Renal cortex interstitium (tissue), 11 donors: ENCODE measurements around the gene CFAP20. TPM values are rescaled to one million over a fixed set of nuclear protein-coding genes. Genes with fewer than 3 reads are reported as not detected.
"Not testable (repeated sequence)": the region's sequence is repeated elsewhere in the genome, so short reads cannot be mapped to it uniquely, and the experiment has no call there.

Source experiments
- DNase-seq, 11 donors: peaks; one replicate each; pipeline ENCODE4 v3.0.0-alpha.2; 2013; ENCODE audit warnings: low read depth in 9 of 11, low spot score in 4 of 11; ENCODE audit errors: extremely low read depth in 1 of 11
- polyA plus RNA-seq, 3 donors: library from polyadenylated mRNA; unstranded; fragments of 120-200 nt; gene quantifications; one replicate each; pipeline ENCODE4 v1.2.1, GENCODE V29; 2013; ENCODE audit not compliant: insufficient read length in 3 of 3

The CFAP20 gene
- polyA plus RNA-seq, 3 donors, result 63.9 to 67.7 (median 65.3) TPM

DNA sequence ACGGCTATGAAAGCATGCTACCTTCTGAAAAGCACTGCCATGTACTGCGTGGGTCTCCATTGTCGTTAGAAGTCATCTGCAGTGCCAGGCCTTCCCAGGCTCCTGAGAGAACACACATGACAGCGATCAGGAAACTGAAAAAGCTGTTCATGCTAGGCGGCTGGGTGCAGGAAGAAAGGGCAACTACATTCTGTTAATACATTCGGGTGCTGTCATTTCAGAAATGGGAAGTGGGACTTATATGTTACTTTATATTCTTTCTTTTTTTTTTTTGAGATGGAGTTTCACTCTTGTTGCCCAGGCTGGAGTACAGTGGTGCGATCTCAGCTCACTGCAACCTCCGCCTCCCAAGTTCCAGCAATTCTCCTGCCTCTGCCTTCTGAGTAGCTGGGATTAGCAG, 19.9 kb downstream of the CFAP20 start:
- no peak for DNase-seq

GRCh38 chr16:58107709-58108108, 21.5 kb downstream of the CFAP20 start:
- no peak for DNase-seq

DNA sequence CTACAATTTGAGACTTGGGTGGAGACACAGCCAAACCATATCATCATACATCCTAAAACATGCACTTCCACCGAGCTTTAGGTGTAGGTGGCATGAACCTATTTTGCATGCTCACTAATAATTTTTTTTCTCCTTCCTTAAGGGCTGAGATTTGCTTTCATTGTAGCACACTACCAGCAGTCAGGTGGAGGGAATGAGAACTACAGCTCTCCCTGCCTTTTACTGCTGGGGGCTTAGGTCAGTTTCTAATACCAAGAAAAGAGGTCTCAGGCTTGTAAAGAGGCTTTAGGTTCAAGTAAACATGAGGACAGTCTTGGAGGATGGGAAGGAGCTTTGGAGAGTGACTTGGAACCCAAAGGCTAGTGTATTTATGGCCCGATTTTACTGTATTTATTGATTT, 22.0 kb downstream of the CFAP20 start:
- no peak for DNase-seq

GRCh38 chr16:58105631-58106030, 23.6 kb downstream of the CFAP20 start:
- DNase-seq, result no peak

GRCh38 chr16:58102665-58103392, 26.4 kb downstream of the CFAP20 start:
- no peak for DNase-seq

GRCh38 chr16:58099956-58100300, 29.3 kb downstream of the CFAP20 start:
- DNase-seq, result no peak

DNA sequence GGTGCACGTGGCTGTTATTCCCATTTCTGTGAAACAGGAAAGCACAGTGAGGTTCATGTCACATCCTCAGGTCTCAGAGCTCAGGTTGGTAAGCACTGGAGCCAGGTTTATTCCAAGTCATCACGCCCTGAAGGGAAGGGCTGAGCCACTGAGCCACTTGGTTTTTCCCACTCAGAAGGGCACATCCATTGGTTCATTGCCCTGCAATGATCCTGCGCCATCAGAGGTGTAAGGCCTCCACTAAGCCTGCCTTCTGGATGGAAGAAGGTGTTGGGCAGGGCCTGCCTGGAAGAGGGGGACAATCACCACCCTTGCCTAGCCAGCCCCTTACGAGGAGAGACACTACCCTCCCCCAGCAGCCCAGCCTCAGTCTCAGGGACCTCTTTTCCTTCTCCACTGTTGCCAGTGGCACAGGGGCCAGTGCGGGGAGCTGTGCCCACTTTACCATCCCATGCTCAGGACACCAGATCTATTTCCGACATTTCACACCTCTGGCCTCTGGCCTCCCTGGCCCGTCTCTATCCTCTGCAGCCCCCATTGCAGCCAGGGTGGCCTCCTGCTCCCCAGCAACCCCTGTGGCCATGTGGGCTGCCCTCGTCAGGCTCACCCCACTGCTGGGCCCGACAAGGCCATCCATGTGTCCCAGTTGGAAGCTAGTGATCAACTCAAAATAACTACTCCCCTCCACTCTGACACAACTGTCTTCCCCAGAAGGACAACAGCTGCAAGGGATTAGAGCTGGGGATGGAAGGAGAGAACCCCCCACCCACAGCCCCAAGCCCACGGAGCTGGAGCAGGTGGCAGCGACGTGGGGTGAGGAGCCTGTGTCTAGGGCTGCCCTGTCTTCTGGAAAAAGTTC, 29.9 kb downstream of the CFAP20 start:
- no peak for DNase-seq

DNA sequence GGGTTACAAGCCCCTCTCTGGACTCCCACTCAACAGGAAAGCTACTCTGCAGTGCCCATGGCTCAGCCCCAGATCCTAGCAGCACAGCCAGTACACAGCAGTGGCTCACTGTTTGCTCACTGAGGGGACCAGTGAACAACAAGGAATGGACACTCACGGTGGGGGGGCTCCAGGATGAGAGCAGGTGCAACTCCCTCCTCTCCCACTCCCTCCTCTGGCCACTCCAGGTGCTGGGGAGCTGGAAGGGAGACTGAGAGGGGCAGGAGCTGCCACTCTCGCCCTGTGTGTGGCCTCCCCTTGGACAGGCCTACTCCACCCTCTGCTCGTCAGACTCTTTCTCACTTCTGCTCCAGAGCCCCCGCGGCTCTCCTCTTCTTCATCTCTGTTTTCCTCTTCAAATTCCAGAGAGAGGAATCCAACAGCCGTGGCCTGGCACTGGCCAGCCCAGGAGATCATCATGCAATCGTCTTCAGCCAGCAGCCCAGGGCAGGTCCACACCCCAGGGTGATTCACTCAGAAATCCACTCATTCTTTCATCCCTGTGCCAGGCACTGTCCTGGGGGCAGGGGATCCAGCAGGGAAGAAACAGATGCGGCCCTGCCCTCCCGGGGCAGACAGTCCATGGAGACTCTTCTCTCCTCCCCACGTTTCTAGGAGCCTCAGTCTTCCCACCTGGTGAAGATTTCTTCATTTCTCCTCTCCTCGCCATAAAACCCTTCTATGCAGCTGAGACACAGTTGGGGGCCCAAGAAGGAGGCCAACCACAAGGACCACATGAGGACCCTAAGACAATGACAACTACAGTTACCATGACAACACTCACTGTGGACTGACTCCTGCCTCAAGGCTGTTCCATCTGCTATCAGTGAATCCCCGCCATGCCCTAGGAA, 30.7 kb downstream of the CFAP20 start:
- DNase-seq, result no peak

DNA sequence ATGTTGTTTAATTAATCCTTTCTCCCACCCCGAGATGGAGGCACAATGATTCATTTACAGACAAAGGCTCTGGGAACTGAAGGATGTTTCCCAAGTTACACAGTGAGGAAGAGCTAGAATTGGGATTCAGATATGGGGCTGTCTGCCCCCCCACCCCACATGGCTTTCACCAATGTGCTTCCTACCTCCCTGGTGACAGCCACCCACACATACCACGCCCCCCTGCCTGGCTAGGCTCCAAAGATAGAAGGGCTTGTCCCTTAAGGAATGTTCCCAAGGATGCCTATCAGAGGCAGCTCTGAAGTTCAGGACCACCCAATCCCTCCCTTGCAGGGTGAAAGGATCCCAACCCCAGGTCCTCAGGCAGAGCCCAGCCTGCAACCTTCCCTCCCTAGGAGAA, 32.9 kb downstream of the CFAP20 start:
- no peak for DNase-seq

- DNase-seq, result not testable (repeated sequence)
Measured at GRCh38 chr16:58095575-58095960, 33.6 kb downstream of the CFAP20 start.

GRCh38 chr16:58094791-58095574, 34.2 kb downstream of the CFAP20 start:
- DNase-seq, result no peak

- no peak for DNase-seq
Measured at GRCh38 chr16:58094026-58094425, 35.2 kb downstream of the CFAP20 start.

DNA sequence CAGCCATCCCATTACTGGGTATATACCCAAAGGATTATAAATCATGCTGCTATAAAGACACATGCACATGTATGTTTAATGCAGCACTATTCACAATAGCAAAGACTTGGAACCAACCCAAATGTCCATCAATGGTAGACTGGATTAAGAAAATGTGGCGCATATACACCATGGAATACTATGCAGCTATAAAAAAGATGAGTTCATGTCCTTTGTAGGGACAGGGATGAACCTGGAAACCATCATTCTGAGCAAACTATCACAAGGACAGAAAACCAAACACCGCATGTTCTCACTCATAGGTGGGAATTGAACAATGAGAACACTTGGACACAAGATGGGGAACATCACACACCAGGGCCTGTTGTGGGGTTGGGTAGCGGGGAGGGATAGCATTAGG, 38.8 kb downstream of the CFAP20 start:
- not testable (repeated sequence) for DNase-seq

DNA sequence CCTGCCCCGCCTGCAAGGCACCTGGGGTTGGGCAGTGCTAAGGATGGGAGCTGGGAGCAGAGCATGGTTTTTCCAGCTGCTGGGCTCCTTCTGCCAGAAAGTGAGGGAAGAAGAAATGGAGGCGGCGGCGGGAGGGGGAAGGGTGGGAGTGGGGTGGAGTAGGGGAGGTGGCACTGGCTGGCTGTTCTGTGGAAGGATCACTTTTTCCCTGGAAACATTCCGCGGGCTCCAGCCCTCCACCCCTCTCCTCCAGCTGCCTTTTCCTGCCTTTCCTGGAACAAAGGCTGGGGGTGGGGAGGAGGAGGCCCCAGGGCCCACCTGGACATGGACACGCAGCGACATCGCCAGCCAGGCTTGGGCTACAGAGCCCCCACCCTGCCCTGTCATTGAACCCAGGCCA, 41.1 kb downstream of the CFAP20 start:
- no peak for DNase-seq

DNA sequence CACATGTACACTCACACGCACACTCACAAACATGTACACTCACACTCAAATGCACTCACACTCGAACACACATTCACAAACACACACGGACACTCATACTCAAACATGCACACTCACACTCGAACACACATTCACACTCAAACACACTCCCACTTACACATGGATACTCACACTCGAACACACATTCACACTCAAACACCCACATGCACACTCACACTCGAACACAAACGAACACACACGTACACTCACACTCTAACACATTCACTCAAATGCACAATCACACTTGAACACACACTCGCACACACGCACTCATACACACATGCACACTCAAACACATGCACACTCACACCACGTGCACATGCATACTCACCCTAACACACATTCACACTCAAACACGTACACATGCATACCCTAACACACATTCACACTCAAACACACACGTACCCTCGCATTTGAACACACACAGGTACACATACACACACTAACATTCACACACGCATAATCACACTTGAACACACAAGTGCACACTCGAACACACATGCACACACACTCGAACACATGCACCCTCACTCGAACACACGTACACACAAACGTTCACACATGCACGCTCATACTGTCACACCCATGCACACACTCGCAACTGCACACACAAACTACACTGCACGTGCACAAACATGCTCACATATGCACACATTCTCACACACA, 41.8 kb downstream of the CFAP20 start:
- no peak for DNase-seq

GRCh38 chr16:58086381-58087208, 42.6 kb downstream of the CFAP20 start:
- no peak for DNase-seq

DNA sequence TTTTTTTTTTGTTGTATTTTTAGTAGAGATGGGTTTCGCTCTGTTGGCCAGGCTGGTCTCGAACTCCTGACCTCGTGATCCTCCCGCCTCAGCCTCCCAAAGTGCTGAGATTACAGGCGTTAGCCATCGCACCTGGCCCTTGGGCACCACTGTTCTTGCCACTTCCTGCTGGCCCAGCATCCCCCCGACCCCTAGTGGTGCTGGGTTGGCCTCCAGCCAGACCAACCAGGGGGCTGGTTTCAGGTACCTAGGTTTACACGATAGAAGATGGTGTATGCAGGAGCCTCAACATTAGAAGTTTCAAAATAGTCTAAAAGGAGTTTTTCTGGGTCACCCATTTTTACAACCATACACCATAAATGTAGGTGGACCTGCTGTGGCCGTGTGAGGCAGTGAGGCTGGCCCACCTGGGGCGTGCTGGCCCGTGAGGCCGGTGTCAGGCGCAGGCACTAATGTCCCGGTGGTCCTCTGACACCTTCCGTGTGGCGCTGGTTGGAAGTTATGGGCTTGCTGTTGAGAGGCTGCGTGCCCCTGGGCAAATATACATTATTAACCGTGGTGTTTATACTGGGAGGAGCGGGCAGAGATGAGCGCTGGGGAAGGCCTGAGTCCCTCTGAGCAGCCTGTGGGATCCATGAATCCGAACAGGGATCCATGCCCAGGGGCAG, 43.5 kb downstream of the CFAP20 start:
- no peak for DNase-seq
